H9 (cell line): ENCODE results near the gene ZNF540. TPM values are rescaled to one million over a fixed set of nuclear protein-coding genes. Genes with fewer than 3 reads are reported as not detected.

Source experiments
- DNase-seq: peaks from one replicate; pipeline ENCODE4 v3.0.0-alpha.2; 2017
- H2AFZ ChIP-seq: one replicate; pipeline ENCODE4 v1.6.1; 2013; ENCODE audit warnings: mild to moderate bottlenecking, low read length, control low read depth, moderate library complexity
- H2AK5ac ChIP-seq: 2 replicates; pipeline ENCODE4 v1.6.1; 2013; ENCODE audit warnings: low read length, control low read depth, mixed read lengths; ENCODE audit not compliant: insufficient read length
- H2BK120ac ChIP-seq: one replicate; pipeline ENCODE4 v1.6.1; 2013; ENCODE audit warnings: low read depth, mild to moderate bottlenecking, low read length, control low read depth, inconsistent platforms; ENCODE audit not compliant: poor library complexity, severe bottlenecking
- H2BK12ac ChIP-seq: 2 replicates; pipeline ENCODE4 v1.6.1; 2013; ENCODE audit warnings: low read length, control low read depth, mixed read lengths, low read depth; ENCODE audit not compliant: insufficient read length
- H2BK15ac ChIP-seq: 2 replicates; pipeline ENCODE4 v1.6.1; 2013; ENCODE audit warnings: low read depth, low read length, control low read depth
- H2BK20ac ChIP-seq: one replicate; pipeline ENCODE4 v1.6.1; 2013; ENCODE audit warnings: low read depth, mild to moderate bottlenecking, low read length, control low read depth, inconsistent platforms; ENCODE audit not compliant: poor library complexity, severe bottlenecking
- H2BK5ac ChIP-seq: 2 replicates; pipeline ENCODE4 v1.6.1; 2013; ENCODE audit warnings: low read length, control low read depth, mixed read lengths; ENCODE audit not compliant: insufficient read length
- H3K14ac ChIP-seq: 2 replicates; pipeline ENCODE4 v1.6.1; 2013; ENCODE audit warnings: low read length, control low read depth; ENCODE audit not compliant: insufficient read depth
- H3K18ac ChIP-seq: 2 replicates; pipeline ENCODE4 v1.6.1; 2013; ENCODE audit warnings: low read depth, mild to moderate bottlenecking, mixed read lengths, low read length, control low read depth; ENCODE audit not compliant: insufficient read length
- H3K23ac ChIP-seq: 2 replicates; pipeline ENCODE4 v1.6.1; 2013; ENCODE audit warnings: low read length, control low read depth, mixed read lengths, low read depth; ENCODE audit not compliant: insufficient read length
- H3K23me2 ChIP-seq: 2 replicates; pipeline ENCODE4 v1.6.1; 2013; ENCODE audit warnings: low read depth, mild to moderate bottlenecking, mixed read lengths, low read length, control low read depth; ENCODE audit not compliant: insufficient read length, poor library complexity, severe bottlenecking
- H3K27ac ChIP-seq: 2 replicates; pipeline ENCODE4 v1.5.1; 2013; ENCODE audit warnings: low read length, control low read depth, mixed read lengths, low read depth; ENCODE audit not compliant: insufficient read length
- H3K27me3 ChIP-seq: 2 replicates; pipeline ENCODE4 v1.6.1; 2013; ENCODE audit warnings: low read length, control low read depth, inconsistent platforms; ENCODE audit not compliant: insufficient read depth
- H3K4ac ChIP-seq: 2 replicates; pipeline ENCODE4 v1.6.1; 2013; ENCODE audit warnings: low read depth, mild to moderate bottlenecking, control low read depth, inconsistent platforms, low read length, moderate library complexity
- H3K4me1 ChIP-seq: 2 replicates; pipeline ENCODE4 v1.6.1; 2013; ENCODE audit warnings: low read length, control low read depth, inconsistent platforms; ENCODE audit not compliant: insufficient read depth
- H3K4me2 ChIP-seq: 2 replicates; pipeline ENCODE4 v1.6.1; 2013; ENCODE audit warnings: low read length, control low read depth, mixed read lengths; ENCODE audit not compliant: insufficient read length, insufficient read depth
- H3K56ac ChIP-seq: 2 replicates; pipeline ENCODE4 v1.6.1; 2013; ENCODE audit warnings: low read depth, mild to moderate bottlenecking, mixed read lengths, low read length, control low read depth; ENCODE audit not compliant: insufficient read length
- H3K79me1 ChIP-seq: 2 replicates; pipeline ENCODE4 v1.6.1; 2013; ENCODE audit warnings: low read depth, mild to moderate bottlenecking, moderate library complexity, low read length, control low read depth, inconsistent platforms; ENCODE audit not compliant: insufficient read depth, poor library complexity, severe bottlenecking
- H3K79me2 ChIP-seq: 2 replicates; pipeline ENCODE4 v1.6.1; 2013; ENCODE audit warnings: low read length, control low read depth, inconsistent platforms; ENCODE audit not compliant: insufficient read depth
- H3K9ac ChIP-seq: 2 replicates; pipeline ENCODE4 v1.6.1; 2013; ENCODE audit warnings: low read length, control low read depth, mixed read lengths; ENCODE audit not compliant: insufficient read length; ENCODE audit errors: extremely low read depth
- H3K9me3 ChIP-seq: one replicate; pipeline ENCODE4 v1.6.1; 2013; ENCODE audit warnings: low read depth, low read length, inconsistent platforms; ENCODE audit not compliant: control insufficient read depth
- H3T11ph ChIP-seq: one replicate; pipeline ENCODE4 v1.6.1; 2013; ENCODE audit warnings: mild to moderate bottlenecking, low read length, control low read depth, inconsistent platforms
- H4K20me1 ChIP-seq: one replicate; pipeline ENCODE4 v1.6.1; 2013; ENCODE audit not compliant: control insufficient read depth, insufficient read length, insufficient read depth
- H4K5ac ChIP-seq: 2 replicates; pipeline ENCODE4 v1.6.1; 2013; ENCODE audit warnings: low read depth, mild to moderate bottlenecking, mixed read lengths, low read length, control low read depth; ENCODE audit not compliant: insufficient read length
- H4K8ac ChIP-seq: replicated peaks from 2 replicates; pipeline ENCODE4 v1.6.1; 2013; ENCODE audit warnings: low read length, control low read depth, mixed read lengths, low read depth; ENCODE audit not compliant: insufficient read length
- H4K91ac ChIP-seq: 2 replicates; pipeline ENCODE4 v1.6.1; 2013; ENCODE audit warnings: low read depth, mild to moderate bottlenecking, moderate library complexity, mixed read lengths, low read length, control low read depth; ENCODE audit not compliant: insufficient read length
- H3K27ac Mint-ChIP-seq, 3 experiments: 2 replicates in 2 of 3; 3 replicates in 1 of 3; pipeline ENCODE4 v1.8.0; 2020 to 2021; ENCODE audit warnings: mixed read lengths in 3 of 3, mild to moderate bottlenecking in 1 of 3, moderate library complexity in 1 of 3
- H3K27me3 Mint-ChIP-seq: 2 replicates; pipeline ENCODE4 v1.8.0; 2021; ENCODE audit warnings: low read depth, mild to moderate bottlenecking, moderate library complexity, mixed read lengths
- H3K36me3 Mint-ChIP-seq, 3 experiments: 2 replicates in 2 of 3; 3 replicates in 1 of 3; pipeline ENCODE4 v1.8.0; 2020 to 2021; ENCODE audit warnings: low read depth in 3 of 3, mixed read lengths in 3 of 3; ENCODE audit not compliant: insufficient read depth in 1 of 3
- H3K4me1 Mint-ChIP-seq, 2 experiments: 2 replicates each; pipeline ENCODE4 v1.8.0; 2020; ENCODE audit warnings: mixed read lengths in 2 of 2
- H3K4me3 Mint-ChIP-seq, 2 experiments: 2 replicates in 1 of 2; 3 replicates in 1 of 2; pipeline ENCODE4 v1.8.0; 2020 to 2021; ENCODE audit warnings: mild to moderate bottlenecking in 2 of 2, mixed read lengths in 2 of 2, moderate library complexity in 1 of 2
- H3K9me3 Mint-ChIP-seq, 2 experiments: 2 replicates in 1 of 2; 3 replicates in 1 of 2; pipeline ENCODE4 v1.8.0; 2020; ENCODE audit warnings: mild to moderate bottlenecking in 2 of 2, mixed read lengths in 2 of 2, moderate library complexity in 1 of 2
- WGBS: extraction: QIAGEN DNeasy Blood & Tissue Kit; methylation state at CpG from one replicate; pipeline ENCODE4 v1.1.7; 2013; ENCODE audit warnings: missing lambda C conversion rate, low lambda C conversion rate, mixed read lengths; ENCODE audit not compliant: insufficient read length; ENCODE audit errors: extremely low coverage; 5-methylcytosine and 5-hydroxymethylcytosine counted together
- total RNA-seq: library from RNA; stranded (reverse); gene quantifications from 2 replicates; pipeline ENCODE4 v1.2.1, GENCODE V29; 2021
- TF ChIP-seq, protein P1 (sequence below): fragments of 200-600 bp; sonication (generic); conservative IDR thresholded peaks from 3 replicates; pipeline ENCODE4 v1.8.0; 2021; ENCODE audit warnings: antibody characterized with exemption, mild to moderate bottlenecking

The ZNF540 gene
- total RNA-seq, 1 experiment from 2014 or later = 0.20 TPM

- Histone ChIP-seq H4K8ac (no peak overlapping the region), H3K9me3 (peaks cover 77% of the 10 kb centered on the region), H3K23me2 (no peaks in the 10 kb centered on the region), H3K4me2 (no peak overlapping the region), H2AK5ac (no peak overlapping the region), H3K23ac (no peak overlapping the region), H2BK12ac (no peak overlapping the region), H3K18ac (no peak overlapping the region), H2BK5ac (no peak overlapping the region), H3K9ac (no peak overlapping the region), H2BK20ac (no peak overlapping the region), H3K14ac (no peak overlapping the region), H4K91ac (no peak overlapping the region), H4K20me1 (no peaks in the 10 kb centered on the region), H2BK15ac (no peak overlapping the region), H2AFZ (no peak overlapping the region), H4K5ac (no peak overlapping the region), H3K4ac (no peak overlapping the region), H3K27ac (no peak overlapping the region), H3K79me1 (no peaks in the 10 kb centered on the region), H3T11ph (no peak overlapping the region), H3K27me3 (no peaks in the 10 kb centered on the region), H3K56ac (no peak overlapping the region), H3K4me1 (no peaks in the 10 kb centered on the region), H2BK120ac (no peak overlapping the region), H3K79me2 (no peaks in the 10 kb centered on the region)
- H3K27me3 Mint-ChIP-seq = no peaks in the 10 kb centered on the region
- TF ChIP-seq, protein P1, sequence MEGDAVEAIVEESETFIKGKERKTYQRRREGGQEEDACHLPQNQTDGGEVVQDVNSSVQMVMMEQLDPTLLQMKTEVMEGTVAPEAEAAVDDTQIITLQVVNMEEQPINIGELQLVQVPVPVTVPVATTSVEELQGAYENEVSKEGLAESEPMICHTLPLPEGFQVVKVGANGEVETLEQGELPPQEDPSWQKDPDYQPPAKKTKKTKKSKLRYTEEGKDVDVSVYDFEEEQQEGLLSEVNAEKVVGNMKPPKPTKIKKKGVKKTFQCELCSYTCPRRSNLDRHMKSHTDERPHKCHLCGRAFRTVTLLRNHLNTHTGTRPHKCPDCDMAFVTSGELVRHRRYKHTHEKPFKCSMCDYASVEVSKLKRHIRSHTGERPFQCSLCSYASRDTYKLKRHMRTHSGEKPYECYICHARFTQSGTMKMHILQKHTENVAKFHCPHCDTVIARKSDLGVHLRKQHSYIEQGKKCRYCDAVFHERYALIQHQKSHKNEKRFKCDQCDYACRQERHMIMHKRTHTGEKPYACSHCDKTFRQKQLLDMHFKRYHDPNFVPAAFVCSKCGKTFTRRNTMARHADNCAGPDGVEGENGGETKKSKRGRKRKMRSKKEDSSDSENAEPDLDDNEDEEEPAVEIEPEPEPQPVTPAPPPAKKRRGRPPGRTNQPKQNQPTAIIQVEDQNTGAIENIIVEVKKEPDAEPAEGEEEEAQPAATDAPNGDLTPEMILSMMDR = no peak
- no CpG with 5 or more reads among the region's 3 CpGs for WGBS
- no peak overlapping the region for H3K4me3 Mint-ChIP-seq
- H3K27ac Mint-ChIP-seq = no peak overlapping the region
- no peaks in the 10 kb centered on the region for H3K4me1 Mint-ChIP-seq
- no peak for DNase-seq
- peaks cover 67 to 86% (median 86%) of the 10 kb centered on the region in 3 experiments for H3K36me3 Mint-ChIP-seq
- peaks cover 87 to 91% of the 10 kb centered on the region in 2 experiments for H3K9me3 Mint-ChIP-seq
Observed at GRCh38 chr19:37563518-37563917, 31.2 kb upstream of the ZNF540 start.
